ENCODE measurements around the gene MORN4.
A peak's percentile ranks its signal among the peaks of the same experiment; 100 is the strongest.

Gene MORN4

GRCh38 chr10:97572214-97572989, 60.9 kb downstream of the MORN4 start, which contains the start of gene ANKRD2:
Gene ANKRD2 (plus strand): TSS chr10:97572779. CDS start chr10:97572789, 10 bp downstream.
- peak in 1 of 2 experiments; percentile 27 for DNase-seq

GRCh38 chr10:97571622-97572021, 61.7 kb downstream of the MORN4 start:
- no peak for DNase-seq

GRCh38 chr10:97570789-97571471, 62.4 kb downstream of the MORN4 start:
- DNase-seq = no peak

GRCh38 chr10:97570146-97570788, 63.0 kb downstream of the MORN4 start:
- DNase-seq = no peak

- DNase-seq = no peak
Measured at GRCh38 chr10:97567891-97568290, 65.4 kb downstream of the MORN4 start.

DNA sequence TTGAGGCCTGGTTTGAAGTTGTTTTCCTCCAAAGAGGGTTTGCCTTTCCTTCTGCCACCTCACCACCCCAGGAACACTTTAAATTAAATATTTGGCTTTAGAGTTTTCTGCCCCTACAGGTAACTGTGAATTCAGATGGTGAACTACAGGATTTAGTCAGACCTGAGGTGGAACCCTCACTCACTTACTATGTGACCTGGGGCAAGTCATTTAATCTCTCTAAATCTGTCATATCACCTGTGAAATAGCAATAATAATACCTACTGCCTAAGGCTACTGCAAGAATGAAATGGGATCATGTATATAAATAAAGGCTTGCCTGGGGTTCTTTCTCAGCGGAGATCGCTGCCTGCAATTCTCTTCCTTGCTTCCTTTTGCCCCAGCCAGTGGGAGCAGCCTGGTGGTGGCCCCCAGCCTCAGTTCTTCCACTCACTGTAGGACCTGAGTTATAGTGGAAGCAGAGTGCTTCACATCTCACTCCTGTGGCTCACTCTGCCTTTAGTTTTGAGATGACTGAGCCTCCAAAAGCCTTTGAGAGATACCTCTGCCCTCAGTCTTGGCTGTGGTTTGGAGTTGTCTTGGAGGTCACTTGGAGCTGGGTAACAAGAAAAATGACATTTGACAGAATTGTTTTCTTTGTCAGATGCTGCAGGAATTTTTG, 66.8 kb downstream of the MORN4 start:
- no peak for DNase-seq

DNA sequence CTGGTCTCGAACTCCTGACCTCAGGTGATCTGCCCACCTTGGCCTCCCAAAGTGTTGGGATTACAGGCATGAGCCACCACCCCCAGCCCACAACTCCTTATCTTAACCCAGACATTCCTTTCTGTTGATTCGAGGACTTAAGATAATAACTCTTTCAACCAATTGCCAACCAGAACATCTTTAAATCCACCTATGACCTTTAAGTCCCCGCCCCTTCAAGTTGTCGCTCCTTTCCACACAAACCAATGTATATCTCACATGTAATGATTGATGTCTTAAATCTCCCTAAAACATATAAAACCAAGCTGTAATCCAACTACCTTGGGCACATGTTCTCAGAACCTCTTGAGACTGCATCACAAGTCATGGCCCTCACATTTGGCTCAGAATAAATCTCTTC, 68.5 kb downstream of the MORN4 start:
- no peak for DNase-seq
